DOHH2 (cell line): Measurements from ENCODE around the gene RGS17.

Experiments
- H3F3A ChIP-seq: fragments of 200-600 bp; sonication (generic), shearing (Covaris generic); 2 replicates; pipeline ENCODE4 v1.6.0; 2016; ENCODE audit warnings: antibody characterized with exemption, mild to moderate bottlenecking; ENCODE audit not compliant: control insufficient read depth, insufficient read depth
- H3K27ac ChIP-seq: fragments of 200-600 bp; sonication (generic); 2 replicates; pipeline ENCODE4 v1.5.1; 2014; ENCODE audit warnings: low read depth, mild to moderate bottlenecking, low read length, moderate library complexity
- H3K27me3 ChIP-seq: fragments of 200-600 bp; sonication (generic); 2 replicates; pipeline ENCODE4 v1.6.1; 2014; ENCODE audit warnings: mild to moderate bottlenecking, low read length, mixed read lengths; ENCODE audit not compliant: control insufficient read depth
- H3K36me3 ChIP-seq: fragments of 200-600 bp; sonication (generic); 2 replicates; pipeline ENCODE4 v1.6.1; 2014; ENCODE audit warnings: mild to moderate bottlenecking, low read length, moderate library complexity, mixed read lengths; ENCODE audit not compliant: control insufficient read depth
- H3K4me1 ChIP-seq: fragments of 200-600 bp; sonication (generic); 2 replicates; pipeline ENCODE4 v1.6.1; 2014; ENCODE audit warnings: mild to moderate bottlenecking, low read length, mixed read lengths; ENCODE audit not compliant: control insufficient read depth
- H3K4me2 ChIP-seq: fragments of 200-600 bp; sonication (generic); 2 replicates; pipeline ENCODE4 v1.6.0; 2014; ENCODE audit warnings: mild to moderate bottlenecking, low read length, moderate library complexity
- H3K4me3 ChIP-seq: fragments of 200-600 bp; sonication (generic); 2 replicates; pipeline ENCODE4 v1.5.1; 2014; ENCODE audit warnings: mild to moderate bottlenecking, low read length, mixed read lengths
- H3K79me2 ChIP-seq: fragments of 200-600 bp; sonication (generic); 2 replicates; pipeline ENCODE4 v1.6.1; 2014; ENCODE audit warnings: mild to moderate bottlenecking, low read length, mixed read lengths; ENCODE audit not compliant: control insufficient read depth
- H3K9me2 ChIP-seq: fragments of 200-600 bp; sonication (generic); replicated peaks from 2 replicates; pipeline ENCODE4 v1.6.1; 2014; ENCODE audit warnings: mild to moderate bottlenecking, low read length, mixed read lengths; ENCODE audit not compliant: control insufficient read depth
- H3K9me3 ChIP-seq: fragments of 200-600 bp; sonication (generic); 2 replicates; pipeline ENCODE4 v1.6.1; 2014; ENCODE audit warnings: antibody characterized with exemption, low read length, mixed read lengths; ENCODE audit not compliant: control insufficient read depth, insufficient read depth
- H4K20me1 ChIP-seq: fragments of 200-600 bp; sonication (generic); 2 replicates; pipeline ENCODE4 v1.6.0; 2014; ENCODE audit warnings: low read depth, mild to moderate bottlenecking, antibody characterized with exemption, low read length, moderate library complexity; ENCODE audit not compliant: control insufficient read depth, insufficient read depth
- CTCF ChIP-seq: fragments of 200-600 bp; sonication (generic); IDR thresholded peaks from one replicate; pipeline ENCODE4 v1.5.1; 2014; ENCODE audit warnings: antibody characterized with exemption, mild to moderate bottlenecking, low read depth, low read length; ENCODE audit not compliant: poor library complexity, severe bottlenecking
- EZH2phosphoT487 ChIP-seq: fragments of 200-600 bp; sonication (generic); IDR thresholded peaks from 2 replicates; pipeline ENCODE4 v1.6.1; 2017; ENCODE audit warnings: borderline replicate concordance, mild to moderate bottlenecking, antibody characterized with exemption, low read length, moderate library complexity, mixed read lengths

Gene RGS17

DNA sequence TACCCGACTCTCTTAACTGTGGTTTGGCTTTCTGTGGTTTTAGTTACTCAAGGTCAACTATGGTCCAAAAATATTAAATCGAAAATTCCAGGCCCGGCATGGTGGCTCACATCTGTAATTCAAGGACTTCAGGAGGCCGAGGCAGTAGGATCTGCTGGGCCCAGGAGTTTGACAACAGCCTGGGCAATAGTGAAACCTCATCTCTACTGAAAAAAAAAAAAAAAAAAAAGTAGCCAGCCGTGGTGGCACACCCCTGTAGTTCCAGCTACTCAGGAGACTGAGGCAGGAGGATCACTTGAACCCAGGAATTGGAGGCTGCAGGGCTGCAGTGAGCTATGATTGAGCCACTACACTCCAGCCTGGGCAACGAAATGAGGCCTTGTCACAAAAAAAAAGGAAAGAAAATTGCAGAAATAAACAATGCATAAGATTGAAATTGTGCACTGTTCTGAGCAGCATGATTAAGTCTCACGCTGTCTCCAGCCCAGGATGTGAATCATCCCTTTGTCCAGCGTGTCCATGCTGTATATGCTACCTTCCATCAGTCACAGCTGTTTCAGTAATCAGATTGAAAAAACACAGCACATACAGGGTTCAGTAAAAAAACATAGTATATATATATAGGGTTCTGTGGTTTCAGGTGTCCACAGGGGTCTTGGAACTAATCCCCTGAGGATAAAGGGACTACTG, 40.7 kb downstream of the RGS17 start:
- H3K4me2 ChIP-seq = no peak overlapping the region
- H3K27ac ChIP-seq = no peak overlapping the region
- no peaks in the 10 kb centered on the region for H3K9me2 ChIP-seq
- H4K20me1 ChIP-seq = no peaks in the 10 kb centered on the region
- no peak for TF ChIP-seq CTCF
- no peak for TF ChIP-seq EZH2phosphoT487
- no peaks in the 10 kb centered on the region for H3K27me3 ChIP-seq
- H3K9me3 ChIP-seq = no peaks in the 10 kb centered on the region
- H3K36me3 ChIP-seq = no peaks in the 10 kb centered on the region
- H3K79me2 ChIP-seq = no peaks in the 10 kb centered on the region
- no peak overlapping the region for H3K4me3 ChIP-seq
- no peaks in the 10 kb centered on the region for H3F3A ChIP-seq
- no peaks in the 10 kb centered on the region for H3K4me1 ChIP-seq

DNA sequence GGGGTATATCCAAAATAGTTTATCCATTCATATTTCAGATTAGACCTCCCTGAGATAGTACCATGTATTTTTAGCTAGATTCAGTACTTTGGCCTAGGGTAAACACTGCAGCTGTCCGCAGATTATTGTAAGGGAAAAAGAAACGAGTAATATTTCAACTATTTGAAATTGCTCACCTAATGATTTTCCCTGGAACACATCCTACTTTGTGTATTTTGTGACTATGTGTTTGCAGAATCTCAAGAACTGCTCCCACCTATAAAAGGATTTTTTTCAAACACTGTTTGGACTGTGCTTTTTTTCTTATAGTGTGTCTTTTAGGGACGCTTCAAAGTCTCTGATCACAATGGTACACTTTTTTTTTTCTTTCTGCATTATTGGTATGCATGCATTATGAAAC, 42.3 kb downstream of the RGS17 start:
- H3K4me1 ChIP-seq = no peaks in the 10 kb centered on the region
- no peaks in the 10 kb centered on the region for H3K79me2 ChIP-seq
- H3K27ac ChIP-seq = no peak overlapping the region
- H3K27me3 ChIP-seq = no peaks in the 10 kb centered on the region
- no peaks in the 10 kb centered on the region for H4K20me1 ChIP-seq
- no peak for TF ChIP-seq EZH2phosphoT487
- TF ChIP-seq CTCF = no peak
- no peaks in the 10 kb centered on the region for H3F3A ChIP-seq
- H3K36me3 ChIP-seq = no peaks in the 10 kb centered on the region
- H3K9me3 ChIP-seq = no peaks in the 10 kb centered on the region
- H3K9me2 ChIP-seq = no peaks in the 10 kb centered on the region
- H3K4me3 ChIP-seq = no peak overlapping the region
- H3K4me2 ChIP-seq = no peak overlapping the region

GRCh38 chr6:153087436-153087835, 43.6 kb downstream of the RGS17 start:
- no peaks in the 10 kb centered on the region for H3K27me3 ChIP-seq
- H3F3A ChIP-seq = no peaks in the 10 kb centered on the region
- no peaks in the 10 kb centered on the region for H3K36me3 ChIP-seq
- no peak overlapping the region for H3K27ac ChIP-seq
- no peaks in the 10 kb centered on the region for H3K79me2 ChIP-seq
- H4K20me1 ChIP-seq = no peaks in the 10 kb centered on the region
- H3K4me3 ChIP-seq = no peak overlapping the region
- no peak for TF ChIP-seq CTCF
- TF ChIP-seq EZH2phosphoT487 = no peak
- no peaks in the 10 kb centered on the region for H3K9me2 ChIP-seq
- H3K4me1 ChIP-seq = no peaks in the 10 kb centered on the region
- no peaks in the 10 kb centered on the region for H3K9me3 ChIP-seq
- no peak overlapping the region for H3K4me2 ChIP-seq
